GM18873 (cell line): Measurements from ENCODE around the gene PHLDA2.

ENCODE experiments used
- ATAC-seq: cut with Tn5 transposase; IDR thresholded peaks from one replicate; pipeline ENCODE4 v1.9.1; 2021; ENCODE audit warnings: mild to moderate bottlenecking, moderate library complexity, moderate number of reproducible peaks; ENCODE audit not compliant: unreplicated experiment, low FRiP score

PHLDA2 gene

GRCh38 chr11:2901196-2901796, 27.9 kb downstream of the PHLDA2 start:
- no peak for ATAC-seq

GRCh38 chr11:2899080-2899783, 30.0 kb downstream of the PHLDA2 start:
- no peak for ATAC-seq

- ATAC-seq: no peak
Measured at GRCh38 chr11:2898366-2899079, 30.7 kb downstream of the PHLDA2 start.

GRCh38 chr11:2897048-2897447, 32.2 kb downstream of the PHLDA2 start:
- no peak for ATAC-seq

- no peak for ATAC-seq
Measured at GRCh38 chr11:2896047-2896446, 33.2 kb downstream of the PHLDA2 start.

- ATAC-seq: no peak
Measured at GRCh38 chr11:2893935-2894334, 35.3 kb downstream of the PHLDA2 start.

GRCh38 chr11:2892967-2893528, 36.2 kb downstream of the PHLDA2 start:
- no peak for ATAC-seq

GRCh38 chr11:2892215-2892966, 36.8 kb downstream of the PHLDA2 start:
- ATAC-seq: no peak

GRCh38 chr11:2891326-2892214, 37.6 kb downstream of the PHLDA2 start:
- ATAC-seq: no peak

GRCh38 chr11:2890466-2891294, 38.5 kb downstream of the PHLDA2 start:
- ATAC-seq: no peak

GRCh38 chr11:2889362-2890273, 39.6 kb downstream of the PHLDA2 start:
- ATAC-seq: no peak

- peak; percentile 46 for ATAC-seq
Measured at GRCh38 chr11:2888266-2888968, 40.8 kb downstream of the PHLDA2 start.

- no peak for ATAC-seq
Measured at GRCh38 chr11:2887515-2888195, 41.6 kb downstream of the PHLDA2 start.

- ATAC-seq: no peak
Measured at GRCh38 chr11:2886936-2887335, 42.3 kb downstream of the PHLDA2 start.

- no peak for ATAC-seq
Measured at GRCh38 chr11:2886191-2886894, 42.9 kb downstream of the PHLDA2 start.

- ATAC-seq: peak; percentile 42
Measured at GRCh38 chr11:2885678-2886081, 43.5 kb downstream of the PHLDA2 start, which contains the start of gene CDKN1C. Gene CDKN1C, minus strand, starts transcription at chr11:2885775. Its CDS starts 319 bp downstream, at chr11:2885456.
